ENCODE results near the gene CWH43.

- TF ChIP-seq POLR2A (IDR thresholded peaks at IDR 0.05; ENCODE audit: low read depth, low read length) = no peak
- no peak for TF ChIP-seq POLR2AphosphoS5 (IDR thresholded peaks at IDR 0.05; ENCODE audit: low read depth, low read length)
- TF ChIP-seq PAX5 (IDR thresholded peaks at IDR 0.05; ENCODE audit: insufficient read depth, low read length, severe bottlenecking) = no peak
- no peak for TF ChIP-seq TAF1 (IDR thresholded peaks at IDR 0.05; ENCODE audit: low read depth, low read length)
Measured at GRCh38 chr4:48945981-48946380, 40.1 kb upstream of the CWH43 start.

Measured in GM12891 (cell line).